ENCODE data around the gene ZNF578. TPM values are rescaled to one million over a fixed set of nuclear protein-coding genes. Genes with fewer than 3 reads are reported as not detected.
"Not testable (repeated sequence)": the region's sequence is repeated elsewhere in the genome, so short reads cannot be mapped to it uniquely, and the experiment has no call there.

ZNF578 gene
- total RNA-seq, 2 experiments from 2014 or later: 1.9 to 3.0 TPM

GRCh38 chr19:52524086-52524485 is 70.7 kb downstream of the ZNF578 start:
- Mint-ChIP-seq H3K4me3 (no peak overlapping the region), H3K36me3 (ENCODE audit: low read depth) (peaks cover 21% of the 10 kb centered on the region), H3K27ac (no peak overlapping the region), H3K4me1 (peaks cover 17% of the 10 kb centered on the region), H3K27me3 (no peaks in the 10 kb centered on the region), H3K9me3 (peaks cover 41% of the 10 kb centered on the region)
- POLR2A ChIA-PET: no interaction called here
- no peak for DNase-seq
- CTCF ChIA-PET: no interaction called here

GRCh38 chr19:52527134-52527955 is 74.0 kb downstream of the ZNF578 start, which contains the start of gene ZNF808:
ZNF808 (plus strand) TSS chr19:52527668; CDS start chr19:52543285, 15,617 bp downstream.
- H3K4me3 Mint-ChIP-seq: peak within 1 kb of the TSS; percentile 99
- DNase-seq: peak; percentile 97
- H3K27me3 Mint-ChIP-seq: no peaks in the 10 kb centered on the region
- H3K27ac Mint-ChIP-seq: peak within 1 kb of the TSS; percentile 96
- H3K4me1 Mint-ChIP-seq: peaks cover 25% of the 10 kb centered on the region
- peaks cover 19% of the 10 kb centered on the region for H3K9me3 Mint-ChIP-seq
- peaks cover 40% of the 10 kb centered on the region for H3K36me3 Mint-ChIP-seq (ENCODE audit: low read depth)
- ChIA-PET POLR2A (interaction anchor here (0.5 kb wide), 1 partner anchor 241 kb away, joined by 6 read pairs; no protein-coding TSS in a partner anchor), CTCF (interaction anchor here (0.6 to 1.2 kb wide), 4 partner anchors 9 to 131 kb away, joined by 3 to 4 read pairs (median 4); no protein-coding TSS in a partner anchor)

- ChIA-PET POLR2A (no interaction called here), CTCF (no interaction called here)
- peaks cover 45% of the 10 kb centered on the region for H3K36me3 Mint-ChIP-seq (ENCODE audit: low read depth)
- H3K4me1 Mint-ChIP-seq: peaks cover 27% of the 10 kb centered on the region
- no peak for DNase-seq
- H3K27ac Mint-ChIP-seq: peak overlapping the region; percentile 96
- peaks cover 15% of the 10 kb centered on the region for H3K9me3 Mint-ChIP-seq
- H3K4me3 Mint-ChIP-seq: peak overlapping the region; percentile 99
- H3K27me3 Mint-ChIP-seq: no peaks in the 10 kb centered on the region
Measured at GRCh38 chr19:52527956-52528351, 74.6 kb downstream of the ZNF578 start.

- H3K36me3 Mint-ChIP-seq (ENCODE audit: low read depth): peaks cover 64% of the 10 kb centered on the region
- no peak overlapping the region for H3K4me3 Mint-ChIP-seq
- H3K27me3 Mint-ChIP-seq: no peaks in the 10 kb centered on the region
- H3K4me1 Mint-ChIP-seq: peaks cover 48% of the 10 kb centered on the region
- H3K9me3 Mint-ChIP-seq: peaks cover 11% of the 10 kb centered on the region
- CTCF ChIA-PET: no interaction called here
- no peak overlapping the region for H3K27ac Mint-ChIP-seq
- POLR2A ChIA-PET: no interaction called here
- no peak for DNase-seq
Measured at GRCh38 chr19:52532480-52532879, 79.1 kb downstream of the ZNF578 start.

- no peaks in the 10 kb centered on the region for H3K27me3 Mint-ChIP-seq
- no peak overlapping the region for H3K27ac Mint-ChIP-seq
- CTCF ChIA-PET: no interaction called here
- H3K4me3 Mint-ChIP-seq: no peak overlapping the region
- no peak for DNase-seq
- H3K9me3 Mint-ChIP-seq: peaks cover 12% of the 10 kb centered on the region
- POLR2A ChIA-PET: no interaction called here
- H3K36me3 Mint-ChIP-seq (ENCODE audit: low read depth): peaks cover 60% of the 10 kb centered on the region
- H3K4me1 Mint-ChIP-seq: peaks cover 44% of the 10 kb centered on the region
Measured at GRCh38 chr19:52533901-52534300, 80.5 kb downstream of the ZNF578 start.

- POLR2A ChIA-PET: interaction anchor here (0.7 kb wide), 1 partner anchor 46 kb away, joined by 3 read pairs; no protein-coding TSS in a partner anchor
- CTCF ChIA-PET, H3K27me3 Mint-ChIP-seq: not testable (repeated sequence)
- Mint-ChIP-seq H3K4me1 (peaks cover 44% of the 10 kb centered on the region), H3K4me3 (peak overlapping the region; percentile 84), H3K27ac (peak overlapping the region; percentile 97), H3K36me3 (ENCODE audit: low read depth) (peaks cover 63% of the 10 kb centered on the region), H3K9me3 (peaks cover 17% of the 10 kb centered on the region)
- DNase-seq: peak; percentile 28
Measured at GRCh38 chr19:52535385-52535770, 82.0 kb downstream of the ZNF578 start.

- Mint-ChIP-seq H3K27me3 (no peaks in the 10 kb centered on the region), H3K4me1 (peaks cover 44% of the 10 kb centered on the region), H3K36me3 (ENCODE audit: low read depth) (peaks cover 65% of the 10 kb centered on the region), H3K27ac (peak overlapping the region; percentile 97), H3K4me3 (peak overlapping the region; percentile 84), H3K9me3 (peaks cover 21% of the 10 kb centered on the region)
- peak; percentile 95 for DNase-seq
- POLR2A ChIA-PET: interaction anchor here (0.6 kb wide), 1 partner anchor 252 kb away, joined by 3 read pairs; no protein-coding TSS in a partner anchor
- CTCF ChIA-PET: interaction anchor here (1.8 kb wide), 1 partner anchor 9 kb away, joined by 4 read pairs; no protein-coding TSS in a partner anchor
Measured at GRCh38 chr19:52535771-52536447, 82.6 kb downstream of the ZNF578 start.

- Mint-ChIP-seq H3K9me3 (peaks cover 23% of the 10 kb centered on the region), H3K36me3 (ENCODE audit: low read depth) (peaks cover 68% of the 10 kb centered on the region), H3K4me3 (peak overlapping the region; percentile 84), H3K4me1 (peaks cover 44% of the 10 kb centered on the region), H3K27ac (peak overlapping the region; percentile 97), H3K27me3 (no peaks in the 10 kb centered on the region)
- CTCF ChIA-PET: interaction anchor here (0.5 to 1.8 kb wide), 2 partner anchors 10 to 1313 kb away, joined by 4 read pairs; no protein-coding TSS in a partner anchor
- POLR2A ChIA-PET: interaction anchor here (0.6 kb wide), 1 partner anchor 251 kb away, joined by 3 read pairs; no protein-coding TSS in a partner anchor
- DNase-seq: peak; percentile 64
Measured at GRCh38 chr19:52536448-52536800, 83.1 kb downstream of the ZNF578 start.

- CTCF ChIA-PET, H3K27me3 Mint-ChIP-seq, H3K27ac Mint-ChIP-seq, POLR2A ChIA-PET, DNase-seq, H3K4me3 Mint-ChIP-seq: not testable (repeated sequence)
- Mint-ChIP-seq H3K36me3 (ENCODE audit: low read depth) (peaks cover 75% of the 10 kb centered on the region), H3K4me1 (peaks cover 54% of the 10 kb centered on the region), H3K9me3 (peaks cover 41% of the 10 kb centered on the region)
Measured at GRCh38 chr19:52538815-52539214, 85.5 kb downstream of the ZNF578 start.

- H3K27ac Mint-ChIP-seq, CTCF ChIA-PET, H3K27me3 Mint-ChIP-seq, DNase-seq, POLR2A ChIA-PET, H3K4me3 Mint-ChIP-seq: not testable (repeated sequence)
- Mint-ChIP-seq H3K9me3 (peaks cover 44% of the 10 kb centered on the region), H3K36me3 (ENCODE audit: low read depth) (peaks cover 84% of the 10 kb centered on the region), H3K4me1 (peaks cover 41% of the 10 kb centered on the region)
Measured at GRCh38 chr19:52541176-52541575, 87.8 kb downstream of the ZNF578 start.

- CTCF ChIA-PET: interaction anchor here (0.7 kb wide), 1 partner anchor 129 kb away, joined by 3 read pairs; no protein-coding TSS in a partner anchor
Measured at GRCh38 chr19:52541608-52542007, 88.3 kb downstream of the ZNF578 start.

GRCh38 chr19:52542541-52542940 is 89.2 kb downstream of the ZNF578 start:
- CTCF ChIA-PET: interaction anchor here (0.7 kb wide), 1 partner anchor 918 kb away, joined by 3 read pairs; no protein-coding TSS in a partner anchor
- POLR2A ChIA-PET, H3K4me3 Mint-ChIP-seq, H3K27me3 Mint-ChIP-seq, DNase-seq: not testable (repeated sequence)
- peaks cover 28% of the 10 kb centered on the region for H3K4me1 Mint-ChIP-seq
- H3K36me3 Mint-ChIP-seq (ENCODE audit: low read depth): peaks cover 88% of the 10 kb centered on the region
- H3K27ac Mint-ChIP-seq: peak overlapping the region; percentile 58
- peaks cover 46% of the 10 kb centered on the region for H3K9me3 Mint-ChIP-seq

More at GRCh38 chr19:52541608-52542007, 88.3 kb downstream of the ZNF578 start:
- no peak for DNase-seq
- POLR2A ChIA-PET: no interaction called here
- Mint-ChIP-seq H3K36me3 (ENCODE audit: low read depth) (peaks cover 85% of the 10 kb centered on the region), H3K9me3 (peaks cover 43% of the 10 kb centered on the region), H3K27ac (no peak overlapping the region), H3K4me3 (no peak overlapping the region), H3K4me1 (peaks cover 37% of the 10 kb centered on the region), H3K27me3 (no peaks in the 10 kb centered on the region)

Data from activated CD4-positive, alpha-beta T cell treated with anti-CD3 and anti-CD28 coated beads, Interleukin-2, amount 10 ng/mL, durations not matched to agents 7 days and 5 days (primary cell).